Hypothalamus (tissue), 51 donors: ENCODE data around the gene TSSK2.
"Not testable (repeated sequence)": the region's sequence is repeated elsewhere in the genome, so short reads cannot be mapped to it uniquely, and the experiment has no call there.

Experiments
- DNase-seq, 51 donors: peaks; one replicate each; lab custom pipeline; 2025; lab: John Stamatoyannopoulos, UW

TSSK2 gene

DNA sequence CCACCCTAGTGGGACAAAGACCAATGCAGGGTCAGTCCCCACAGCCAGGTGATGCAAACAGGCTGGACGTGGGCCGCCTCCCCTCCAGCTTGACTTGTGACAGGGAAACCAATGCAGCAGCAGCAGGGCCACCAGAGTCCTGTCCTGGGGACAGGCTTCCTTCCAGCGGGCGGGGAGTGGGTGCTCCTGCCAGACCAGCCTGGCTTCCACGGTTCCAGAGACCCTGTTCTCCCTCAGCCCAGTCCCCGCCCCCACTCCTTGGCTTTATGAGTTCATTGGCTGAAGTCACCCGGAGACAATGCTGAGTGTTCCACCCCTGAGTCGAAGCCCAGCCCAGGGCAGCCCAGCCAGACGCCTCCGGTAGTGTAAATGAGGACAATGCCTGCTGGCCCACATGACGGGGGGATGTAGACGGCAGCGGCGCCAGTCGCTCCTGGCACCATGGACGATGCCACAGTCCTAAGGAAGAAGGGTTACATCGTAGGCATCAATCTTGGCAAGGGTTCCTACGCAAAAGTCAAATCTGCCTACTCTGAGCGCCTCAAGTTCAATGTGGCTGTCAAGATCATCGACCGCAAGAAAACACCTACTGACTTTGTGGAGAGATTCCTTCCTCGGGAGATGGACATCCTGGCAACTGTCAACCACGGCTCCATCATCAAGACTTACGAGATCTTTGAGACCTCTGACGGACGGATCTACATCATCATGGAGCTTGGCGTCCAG lies at the start of gene TSSK2:
Gene TSSK2, plus strand, starts transcription at position 350 of the 726 bp plus-strand sequence. Its CDS starts 92 bp downstream, at position 442.
- DNase-seq, result peak in 4 of 51 donors; percentile 14 to 46 (median 26)

DNA sequence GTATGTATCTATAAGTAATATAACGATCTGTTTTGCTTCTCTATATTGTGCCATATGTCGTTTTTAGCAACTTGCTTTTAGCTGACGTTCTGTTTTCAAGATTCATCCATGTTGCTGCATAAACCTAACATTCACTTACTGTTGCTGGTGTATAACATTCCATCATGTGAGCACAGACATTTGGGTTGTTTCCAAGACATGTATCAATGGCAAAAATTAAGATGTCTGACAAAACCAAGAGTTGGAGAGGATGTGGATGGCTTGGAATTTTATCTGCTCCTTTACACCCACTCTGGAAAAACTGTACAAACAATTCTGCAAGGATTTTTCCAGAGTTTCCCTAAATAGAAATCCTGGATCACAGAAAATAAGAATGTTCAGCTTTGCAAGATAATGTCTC lies 49.8 kb upstream of the TSSK2 start:
- DNase-seq, result no peak

- DNase-seq, result no peak
Measured at GRCh38 chr22:19082101-19082500, 49.0 kb upstream of the TSSK2 start.

DNA sequence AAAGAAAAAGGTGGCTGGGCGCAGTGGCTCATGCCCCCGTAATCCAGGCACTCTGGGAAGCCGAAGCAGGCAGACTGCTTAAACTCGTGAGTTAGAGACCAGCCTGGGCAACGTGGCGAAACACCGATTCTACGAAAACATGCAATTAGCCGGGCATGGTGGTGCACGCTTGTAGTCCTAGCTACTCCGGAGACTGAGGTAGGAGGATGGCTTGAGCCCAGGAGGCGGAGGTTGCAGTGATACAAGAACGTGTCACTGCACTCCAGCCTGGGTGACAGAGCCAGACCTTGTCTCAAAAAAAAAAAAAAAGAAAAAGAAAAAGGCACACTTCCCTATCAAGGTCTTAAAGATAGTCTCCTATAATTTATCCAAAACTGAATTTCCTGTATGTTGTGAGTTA lies 48.3 kb upstream of the TSSK2 start:
- DNase-seq, result no peak

- not testable (repeated sequence) for DNase-seq
Measured at GRCh38 chr22:19084126-19084525, 47.0 kb upstream of the TSSK2 start.

- not testable (repeated sequence) for DNase-seq
Measured at GRCh38 chr22:19084586-19084985, 46.5 kb upstream of the TSSK2 start.

GRCh38 chr22:19085233-19085718 lies 45.8 kb upstream of the TSSK2 start:
- peak in 1 of 51 donors; percentile 11 for DNase-seq

DNA sequence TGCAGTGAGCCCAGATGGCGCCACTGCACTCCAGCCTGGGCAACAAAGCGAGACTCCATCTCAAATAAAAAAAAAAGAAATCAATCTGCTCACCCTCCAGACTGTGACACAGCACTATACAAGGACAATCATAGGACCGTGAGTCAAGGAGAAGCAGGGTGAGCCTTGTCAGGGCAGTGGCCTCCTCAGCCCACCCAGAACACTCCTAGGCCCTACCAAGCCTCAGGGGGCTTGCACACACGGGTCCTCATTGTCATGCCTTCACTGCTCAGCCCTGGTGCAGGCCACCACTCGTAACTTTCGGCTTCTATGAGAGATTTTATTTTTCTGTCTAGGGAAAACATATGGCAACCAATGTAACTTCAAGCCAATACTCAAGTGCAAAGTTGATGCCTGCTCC lies 44.7 kb upstream of the TSSK2 start:
- DNase-seq, result no peak

DNA sequence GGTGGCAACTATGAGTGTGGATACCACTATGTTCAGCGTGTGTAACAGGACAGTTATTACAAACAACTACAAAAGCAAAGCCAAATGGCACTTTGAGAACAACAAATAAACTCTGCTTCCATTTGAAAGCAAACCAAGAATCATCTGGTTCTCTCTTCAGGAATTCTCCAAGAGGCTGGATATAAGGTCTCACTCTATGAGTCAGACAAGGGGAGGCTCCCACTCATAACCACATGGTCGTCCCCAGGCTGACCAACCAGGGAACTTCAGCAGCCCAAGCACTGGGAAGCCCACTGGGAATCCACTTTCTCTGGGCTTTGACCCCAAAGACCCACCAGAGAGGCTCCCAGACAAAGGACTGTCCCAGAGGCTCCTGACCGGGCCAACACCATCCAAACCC lies 44.2 kb upstream of the TSSK2 start:
- DNase-seq, result no peak

DNA sequence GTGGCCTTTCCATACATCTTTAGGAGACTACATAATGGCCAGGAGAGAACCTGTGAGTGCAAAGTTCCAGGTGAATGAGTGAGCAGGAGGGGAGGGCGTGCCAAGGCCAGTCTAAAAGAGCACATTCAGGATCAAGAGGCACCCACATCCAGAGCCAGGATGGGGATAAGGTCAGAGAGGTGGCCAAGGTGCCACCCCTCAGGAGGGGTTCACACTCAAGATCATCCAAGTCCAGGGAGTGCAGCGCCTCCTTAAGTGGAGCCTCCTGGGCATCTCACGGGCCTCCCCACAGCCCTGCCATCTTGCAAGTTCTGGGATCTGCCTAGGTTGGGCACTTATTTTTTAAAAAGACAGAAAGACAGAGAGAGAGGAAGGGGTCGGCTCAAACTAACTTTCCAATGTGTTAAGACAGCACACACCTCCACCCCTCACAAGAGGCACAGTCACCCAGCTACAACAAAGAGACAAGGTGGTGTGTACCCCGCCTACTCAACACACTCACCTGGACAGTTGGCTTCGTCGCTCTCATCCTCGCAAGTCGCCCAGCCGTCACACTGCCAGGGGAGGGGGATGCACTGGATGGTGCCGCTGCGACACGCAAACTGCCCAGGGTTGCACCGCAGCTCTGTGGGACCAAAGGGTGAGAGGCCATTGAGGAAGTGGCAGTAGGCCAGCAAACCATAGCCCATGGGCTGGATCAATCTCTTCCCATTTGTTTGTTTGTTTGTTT lies 42.1 kb upstream of the TSSK2 start:
- DNase-seq, result no peak

DNA sequence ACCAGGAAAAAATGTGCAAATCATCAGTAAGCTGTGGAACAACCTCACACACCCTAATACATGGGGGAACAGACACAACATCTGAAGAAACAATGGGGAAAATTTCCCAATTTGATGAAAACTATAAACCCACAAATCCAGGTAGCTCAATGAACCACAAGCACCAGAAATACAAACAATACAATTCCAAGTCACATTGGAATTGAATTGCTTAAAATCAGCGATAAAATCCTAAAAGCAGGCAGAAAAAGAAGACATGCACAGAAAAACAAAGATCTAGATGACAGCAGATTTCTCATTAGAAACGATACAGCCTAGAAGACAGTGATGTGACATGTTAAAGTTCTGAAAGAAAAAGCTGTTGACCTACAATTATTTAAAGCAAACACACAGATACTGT lies 40.9 kb upstream of the TSSK2 start:
- no peak for DNase-seq

DNA sequence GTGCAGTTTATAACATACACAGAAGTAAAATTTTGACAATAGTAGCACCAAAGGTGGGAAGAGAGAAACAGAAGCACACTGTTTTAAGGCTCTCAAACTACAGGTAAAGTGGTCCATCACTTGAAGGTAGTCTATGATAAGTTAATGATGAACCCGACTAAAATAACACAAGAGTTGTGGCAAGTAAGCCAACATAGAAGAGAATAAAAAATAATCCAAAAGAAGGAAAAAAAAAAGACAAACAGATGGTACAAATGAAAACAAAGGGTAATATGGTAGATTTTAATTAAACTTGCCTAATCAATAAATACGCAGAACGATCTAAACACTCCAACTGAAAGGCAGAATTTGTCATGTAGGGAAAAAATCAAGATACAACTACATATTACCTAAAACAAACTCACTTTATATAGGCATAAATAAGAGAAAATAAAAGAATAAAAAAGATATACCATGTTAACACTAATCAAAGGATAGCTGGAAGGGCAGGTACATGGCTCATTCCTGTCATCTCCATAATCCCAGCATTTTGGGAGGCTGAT lies 40.5 kb upstream of the TSSK2 start:
- DNase-seq, result no peak

DNA sequence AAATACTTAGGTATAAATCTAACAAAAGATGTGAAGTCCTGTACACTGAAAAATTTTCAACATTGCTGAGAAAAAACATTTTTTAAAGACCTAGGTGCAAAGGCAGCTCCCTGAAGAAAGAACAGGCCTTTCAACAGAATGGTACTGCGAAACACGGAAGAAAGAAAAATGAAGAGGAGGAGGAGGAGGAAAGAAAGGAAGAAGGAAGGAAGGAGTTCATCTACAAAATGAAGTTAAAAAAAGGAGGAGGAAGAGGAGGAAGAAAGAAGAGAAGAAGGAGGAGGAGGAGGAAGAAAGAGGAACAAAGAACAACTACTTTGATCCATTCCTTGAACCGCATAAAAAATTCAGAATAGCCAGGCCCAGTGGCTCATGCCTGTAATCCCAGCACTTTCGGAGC lies 38.4 kb upstream of the TSSK2 start:
- DNase-seq, result no peak

GRCh38 chr22:19094393-19094997 lies 36.6 kb upstream of the TSSK2 start:
- no peak for DNase-seq

DNA sequence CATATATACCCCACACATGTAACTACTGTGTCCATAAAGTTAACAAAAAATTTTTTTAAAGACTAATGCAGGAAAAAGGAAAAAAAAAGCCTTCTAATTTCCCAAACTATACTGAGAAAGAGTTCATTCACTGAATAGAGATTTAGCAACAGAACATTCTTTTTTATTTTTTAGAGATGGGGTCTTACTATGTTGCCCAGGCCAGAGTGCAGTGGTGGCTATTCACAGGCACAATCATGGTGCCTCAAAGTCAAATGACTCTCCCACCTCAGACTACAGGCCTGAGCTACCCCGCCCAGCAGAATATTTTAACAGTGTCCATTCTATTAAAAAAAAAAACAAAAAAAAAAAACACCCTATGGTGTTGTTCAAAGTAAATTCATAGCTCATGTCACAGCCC lies 34.6 kb upstream of the TSSK2 start:
- DNase-seq, result no peak

DNA sequence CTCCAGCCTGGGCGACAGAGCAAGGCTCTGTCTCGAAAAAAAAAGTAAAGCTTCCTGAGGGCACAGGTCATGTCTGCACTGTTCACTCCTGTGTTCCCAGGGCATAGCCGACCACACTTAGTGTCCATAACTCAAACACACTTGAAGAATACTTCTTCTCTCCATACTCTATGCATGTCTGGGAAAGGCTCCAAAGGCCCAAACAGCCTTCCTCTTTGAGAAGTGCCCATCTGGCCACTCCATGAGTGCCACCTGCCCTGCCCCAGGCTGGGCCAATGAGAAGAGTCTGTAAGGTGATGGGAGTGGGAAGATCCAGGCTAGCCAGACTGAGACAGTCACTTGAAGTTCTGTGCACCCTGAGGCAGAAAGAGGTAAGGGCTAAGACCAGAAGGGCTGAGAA lies 33.6 kb upstream of the TSSK2 start:
- no peak for DNase-seq

- no peak for DNase-seq
Measured at GRCh38 chr22:19098157-19098556, 33.0 kb upstream of the TSSK2 start.

- peak in 1 of 51 donors; percentile 23 for DNase-seq
Measured at GRCh38 chr22:19103880-19104821, 27.0 kb upstream of the TSSK2 start.

- no peak for DNase-seq
Measured at GRCh38 chr22:19105456-19105855, 25.7 kb upstream of the TSSK2 start.
